Measurements from ENCODE around the gene FUT1.

DNA sequence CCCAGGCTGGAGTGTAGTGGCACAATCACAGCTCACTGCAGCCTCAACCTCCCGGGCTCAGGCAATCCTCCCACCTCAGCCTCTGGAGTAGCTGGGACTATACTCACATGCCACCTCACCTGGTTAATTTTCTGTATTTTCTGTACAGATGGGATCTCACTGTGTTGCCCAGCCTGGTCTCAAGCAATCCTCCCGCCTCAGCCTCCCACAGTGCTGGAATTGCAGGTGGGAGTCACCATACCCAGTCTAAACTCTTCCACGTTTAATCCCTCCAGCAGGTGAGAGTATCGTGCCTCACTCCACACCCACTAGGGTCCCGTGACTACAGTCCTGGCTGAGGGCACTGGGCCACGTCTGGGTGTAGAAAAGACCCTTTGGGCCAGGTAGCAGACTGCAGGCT, 41.9 kb upstream of the FUT1 start:
- TF ChIP-seq CTCF (conservative IDR thresholded peaks at IDR 0.05; ENCODE audit: low read length) (no peak), EZH2phosphoT487 (IDR thresholded peaks at IDR 0.05; ENCODE audit: borderline replicate concordance, low read depth, low read length) (no peak)
